MM.1S (cell line): Measurements from ENCODE around the gene PRELID3B.

ENCODE experiments used
- EZH2 ChIP-seq: fragments of 300-600 bp; sonication (generic); optimal IDR thresholded peaks from 2 replicates; pipeline ENCODE3; 2017; ENCODE audit warnings: low read depth, mild to moderate bottlenecking, antibody characterized with exemption, low read length, mixed read lengths
- EZH2phosphoT487 ChIP-seq: fragments of 300-600 bp; sonication (generic); IDR thresholded peaks from 2 replicates; pipeline ENCODE4 v1.6.1; 2018; ENCODE audit warnings: antibody characterized with exemption, low read length
- TF ChIP-seq, protein P1 (sequence below): fragments of 300-600 bp; sonication (generic); IDR thresholded peaks from 2 replicates; pipeline ENCODE4 v1.5.1; 2016; ENCODE audit warnings: antibody characterized with exemption, low read length, mixed read lengths

DNA sequence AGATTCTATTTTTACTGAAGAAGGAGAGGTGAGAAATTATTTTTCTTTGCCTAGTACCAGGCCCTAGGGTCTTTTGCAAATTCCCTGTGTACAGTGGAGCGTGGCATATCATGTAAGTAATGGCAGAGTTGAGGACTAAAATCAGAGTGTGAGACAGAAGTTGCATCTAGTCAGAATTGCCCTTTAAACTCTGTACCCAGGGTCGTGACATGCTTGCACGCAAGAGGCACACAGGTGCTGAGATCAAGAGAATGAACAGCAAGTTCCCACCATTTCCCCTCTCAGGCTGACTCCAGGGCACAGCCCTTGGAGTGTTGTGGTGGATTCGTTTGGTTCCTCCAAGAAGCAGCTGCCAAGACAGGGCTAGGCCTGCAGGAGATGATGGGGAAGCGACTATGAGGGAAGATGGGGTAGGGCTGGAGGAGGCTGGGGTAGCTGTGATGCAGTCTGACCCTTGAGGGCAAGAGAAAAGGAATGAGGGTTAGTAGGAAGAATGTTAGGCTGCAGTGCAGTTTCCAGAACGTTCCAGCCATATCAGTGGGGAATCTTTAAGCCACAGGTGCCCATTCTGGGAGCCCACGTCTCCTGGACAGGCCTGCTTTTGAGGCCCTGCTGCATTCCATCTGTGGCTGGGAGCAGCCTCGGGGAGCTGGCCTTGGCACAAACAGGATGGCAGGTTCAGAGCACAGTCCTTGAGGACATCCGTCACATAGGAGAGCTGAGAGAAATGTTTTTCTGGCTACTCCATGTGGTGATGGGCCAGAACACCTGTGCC, 54.6 kb downstream of the PRELID3B start:
- TF ChIP-seq, protein P1, sequence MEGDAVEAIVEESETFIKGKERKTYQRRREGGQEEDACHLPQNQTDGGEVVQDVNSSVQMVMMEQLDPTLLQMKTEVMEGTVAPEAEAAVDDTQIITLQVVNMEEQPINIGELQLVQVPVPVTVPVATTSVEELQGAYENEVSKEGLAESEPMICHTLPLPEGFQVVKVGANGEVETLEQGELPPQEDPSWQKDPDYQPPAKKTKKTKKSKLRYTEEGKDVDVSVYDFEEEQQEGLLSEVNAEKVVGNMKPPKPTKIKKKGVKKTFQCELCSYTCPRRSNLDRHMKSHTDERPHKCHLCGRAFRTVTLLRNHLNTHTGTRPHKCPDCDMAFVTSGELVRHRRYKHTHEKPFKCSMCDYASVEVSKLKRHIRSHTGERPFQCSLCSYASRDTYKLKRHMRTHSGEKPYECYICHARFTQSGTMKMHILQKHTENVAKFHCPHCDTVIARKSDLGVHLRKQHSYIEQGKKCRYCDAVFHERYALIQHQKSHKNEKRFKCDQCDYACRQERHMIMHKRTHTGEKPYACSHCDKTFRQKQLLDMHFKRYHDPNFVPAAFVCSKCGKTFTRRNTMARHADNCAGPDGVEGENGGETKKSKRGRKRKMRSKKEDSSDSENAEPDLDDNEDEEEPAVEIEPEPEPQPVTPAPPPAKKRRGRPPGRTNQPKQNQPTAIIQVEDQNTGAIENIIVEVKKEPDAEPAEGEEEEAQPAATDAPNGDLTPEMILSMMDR, result no peak
- TF ChIP-seq EZH2phosphoT487 (no peak), EZH2 (no peak)
